Neural progenitor cell (in vitro differentiated cells): Measurements from ENCODE around the gene WDR48. TPM values are rescaled to one million over a fixed set of nuclear protein-coding genes. Genes with fewer than 3 reads are reported as not detected.
A peak's percentile ranks its signal among the peaks of the same experiment; 100 is the strongest.

Experiments
- DNase-seq: peaks from one replicate; pipeline ENCODE4 v3.0.0-alpha.2; 2016; ENCODE audit warnings: low spot score
- H2AFZ ChIP-seq: fragments of 200-600 bp; sonication (generic); replicated peaks from 2 replicates; pipeline ENCODE4 v1.6.1; 2016; ENCODE audit warnings: antibody characterized with exemption
- H3F3A ChIP-seq: fragments of 200-600 bp; sonication (generic); 2 replicates; pipeline ENCODE4 v1.6.1; 2016; ENCODE audit warnings: antibody characterized with exemption, low read depth
- H3K27ac ChIP-seq: fragments of 200-600 bp; sonication (generic); 2 replicates; pipeline ENCODE4 v1.5.1; 2016; ENCODE audit warnings: mild to moderate bottlenecking
- H3K27me3 ChIP-seq: fragments of 200-600 bp; sonication (generic); 2 replicates; pipeline ENCODE4 v1.6.1; 2016; ENCODE audit warnings: mild to moderate bottlenecking, moderate library complexity
- H3K36me3 ChIP-seq: fragments of 200-600 bp; sonication (generic); 2 replicates; pipeline ENCODE4 v1.5.1; 2016
- H3K4me1 ChIP-seq: fragments of 200-600 bp; sonication (generic); 2 replicates; pipeline ENCODE4 v1.6.1; 2016; ENCODE audit warnings: mixed run types
- H3K4me2 ChIP-seq: fragments of 200-600 bp; sonication (generic); 2 replicates; pipeline ENCODE4 v1.6.1; 2016
- H3K4me3 ChIP-seq: fragments of 200-600 bp; sonication (generic); 2 replicates; pipeline ENCODE4 v1.5.1; 2016
- H3K79me2 ChIP-seq: fragments of 200-600 bp; sonication (generic); 2 replicates; pipeline ENCODE4 v1.6.1; 2016; ENCODE audit warnings: low read depth
- H3K9ac ChIP-seq: fragments of 200-600 bp; sonication (generic); 2 replicates; pipeline ENCODE4 v1.6.1; 2016
- H3K9me3 ChIP-seq: fragments of 200-600 bp; sonication (generic); 2 replicates; pipeline ENCODE4 v1.5.1; 2016; ENCODE audit warnings: low read depth
- H4K20me1 ChIP-seq: fragments of 200-600 bp; sonication (generic); 2 replicates; pipeline ENCODE4 v1.6.1; 2016; ENCODE audit warnings: low read depth
- H3K27ac Mint-ChIP-seq: 3 replicates; pipeline ENCODE4 v1.8.0; 2021; ENCODE audit warnings: mixed read lengths
- H3K27me3 Mint-ChIP-seq: 2 replicates; pipeline ENCODE4 v1.8.0; 2022; ENCODE audit warnings: low read depth, mild to moderate bottlenecking, inconsistent platforms, moderate library complexity, mixed read lengths; ENCODE audit not compliant: insufficient read depth
- H3K36me3 Mint-ChIP-seq: 3 replicates; pipeline ENCODE4 v1.8.0; 2021; ENCODE audit warnings: mixed read lengths
- H3K4me1 Mint-ChIP-seq: 3 replicates; pipeline ENCODE4 v1.8.0; 2021; ENCODE audit warnings: mixed read lengths
- H3K4me3 Mint-ChIP-seq: 3 replicates; pipeline ENCODE4 v1.8.0; 2021; ENCODE audit warnings: mild to moderate bottlenecking, moderate library complexity, mixed read lengths
- H3K9me3 Mint-ChIP-seq: 3 replicates; pipeline ENCODE4 v1.8.0; 2020; ENCODE audit warnings: mixed read lengths
- CTCF ChIP-seq: fragments of 200-600 bp; sonication (generic); IDR thresholded peaks from 2 replicates; pipeline ENCODE4 v1.5.1; 2017; ENCODE audit warnings: antibody characterized with exemption, mild to moderate bottlenecking
- EZH2 ChIP-seq: fragments of 200-600 bp; sonication (generic); IDR thresholded peaks from 2 replicates; pipeline ENCODE4 v1.6.1; 2017; ENCODE audit warnings: antibody characterized with exemption, mild to moderate bottlenecking, moderate library complexity
- EZH2phosphoT487 ChIP-seq: fragments of 200-600 bp; sonication (generic); IDR thresholded peaks from 2 replicates; pipeline ENCODE4 v1.6.1; 2017; ENCODE audit warnings: antibody characterized with exemption
- total RNA-seq: library from RNA; depleted of rRNA; stranded (reverse); fragments of >200 nt; gene quantifications from 2 replicates; pipeline ENCODE4 v1.2.3, GENCODE V29; 2015; ENCODE audit warnings: low replicate concordance

Gene WDR48
- total RNA-seq, 1 donor from 2014 or later: 127 TPM

GRCh38 chr3:39124876-39125840, 73.3 kb downstream of the WDR48 start:
- Histone ChIP-seq H3K36me3 (no peaks in the 10 kb centered on the region), H3K9me3 (no peaks in the 10 kb centered on the region), H3F3A (no peaks in the 10 kb centered on the region), H3K79me2 (no peaks in the 10 kb centered on the region), H4K20me1 (no peaks in the 10 kb centered on the region), H3K27me3 (no peaks in the 10 kb centered on the region), H2AFZ (no peak overlapping the region), H3K27ac (no peak overlapping the region), H3K4me2 (no peak overlapping the region), H3K4me1 (no peaks in the 10 kb centered on the region), H3K4me3 (no peak overlapping the region), H3K9ac (no peak overlapping the region)
- H3K4me1 Mint-ChIP-seq: peaks cover 13% of the 10 kb centered on the region
- no peaks in the 10 kb centered on the region for H3K9me3 Mint-ChIP-seq
- peaks cover 1% of the 10 kb centered on the region for H3K36me3 Mint-ChIP-seq
- peaks cover 2% of the 10 kb centered on the region for H3K27me3 Mint-ChIP-seq
- no peak overlapping the region for H3K27ac Mint-ChIP-seq
- DNase-seq: peak; percentile 26
- TF ChIP-seq EZH2phosphoT487 (no peak), EZH2 (no peak), CTCF (peak; percentile 42)
- no peak overlapping the region for H3K4me3 Mint-ChIP-seq

GRCh38 chr3:39125841-39126500, 74.2 kb downstream of the WDR48 start:
- H3K79me2 ChIP-seq: no peaks in the 10 kb centered on the region
- no peak overlapping the region for H3K4me3 ChIP-seq
- no peaks in the 10 kb centered on the region for H3F3A ChIP-seq
- peaks cover 13% of the 10 kb centered on the region for H3K4me1 Mint-ChIP-seq
- H3K36me3 ChIP-seq: no peaks in the 10 kb centered on the region
- no peaks in the 10 kb centered on the region for H3K9me3 Mint-ChIP-seq
- no peaks in the 10 kb centered on the region for H3K9me3 ChIP-seq
- H3K27me3 Mint-ChIP-seq: peaks cover 2% of the 10 kb centered on the region
- no peaks in the 10 kb centered on the region for H4K20me1 ChIP-seq
- H3K4me1 ChIP-seq: no peaks in the 10 kb centered on the region
- no peaks in the 10 kb centered on the region for H3K27me3 ChIP-seq
- H3K4me2 ChIP-seq: no peak overlapping the region
- no peak for DNase-seq
- TF ChIP-seq EZH2: no peak
- no peak for TF ChIP-seq CTCF
- no peak for TF ChIP-seq EZH2phosphoT487
- H3K9ac ChIP-seq: no peak overlapping the region
- H2AFZ ChIP-seq: no peak overlapping the region
- no peak overlapping the region for H3K27ac Mint-ChIP-seq
- H3K27ac ChIP-seq: no peak overlapping the region
- H3K4me3 Mint-ChIP-seq: no peak overlapping the region
- peaks cover 1% of the 10 kb centered on the region for H3K36me3 Mint-ChIP-seq

- Histone ChIP-seq H3K9ac (no peak overlapping the region), H3K4me2 (no peak overlapping the region), H3K9me3 (no peaks in the 10 kb centered on the region), H3K4me1 (no peaks in the 10 kb centered on the region), H3K79me2 (no peaks in the 10 kb centered on the region), H3K27ac (no peak overlapping the region), H3K36me3 (no peaks in the 10 kb centered on the region), H3K4me3 (no peak overlapping the region), H2AFZ (no peak overlapping the region), H3F3A (no peaks in the 10 kb centered on the region), H3K27me3 (no peaks in the 10 kb centered on the region), H4K20me1 (no peaks in the 10 kb centered on the region)
- Mint-ChIP-seq H3K27me3 (peaks cover 2% of the 10 kb centered on the region), H3K27ac (no peak overlapping the region), H3K4me1 (peaks cover 16% of the 10 kb centered on the region), H3K4me3 (no peak overlapping the region), H3K9me3 (no peaks in the 10 kb centered on the region), H3K36me3 (peaks cover 4% of the 10 kb centered on the region)
- DNase-seq: peak; percentile 52
- TF ChIP-seq CTCF (peak; percentile 63), EZH2phosphoT487 (no peak)
Measured at GRCh38 chr3:39126532-39127071, 74.8 kb downstream of the WDR48 start.
